Prostate gland (tissue), 2 donors: Measurements from ENCODE around the gene PLK4.

Source experiments
- CTCF ChIP-seq, 4 experiments: fragments of 200-600 bp in 2 of 4; fragments of 450-650 bp in 2 of 4; sonication (generic) in 2 of 4; IDR thresholded peaks; 1 replicate in 3 of 4; 2 replicates in 1 of 4; pipeline ENCODE4 v1.5.1; 2016 to 2019; ENCODE audit warnings: antibody characterized with exemption in 4 of 4, mild to moderate bottlenecking in 2 of 4, moderate library complexity in 2 of 4
- POLR2A ChIP-seq: fragments of 450-650 bp; IDR thresholded peaks from one replicate; pipeline ENCODE4 v1.6.1; 2016; ENCODE audit warnings: antibody characterized with exemption, mild to moderate bottlenecking
- POLR2AphosphoS5 ChIP-seq: sonication (generic); formaldehyde crosslinking; IDR thresholded peaks from one replicate; pipeline ENCODE4 v1.6.1; 2017; ENCODE audit warnings: antibody characterized with exemption

- TF ChIP-seq CTCF (IDR thresholded peaks at IDR 0.05) (no peak), POLR2A (no peak), POLR2AphosphoS5 (no peak)
These were observed 10.4 kb upstream of the PLK4 start for GRCh38 chr4:127870281-127870680.
